Thymus (tissue), 11 donors: ENCODE results near the gene MYOG. TPM values are rescaled to one million over a fixed set of nuclear protein-coding genes. Genes with fewer than 3 reads are reported as not detected.

Experiments used
- DNase-seq, 9 donors: peaks; one replicate each; pipeline ENCODE4 v3.0.0-alpha.2; 2013; ENCODE audit warnings: low spot score in 9 of 9, low read depth in 6 of 9, missing footprints in 1 of 9
- H3K27ac ChIP-seq, 2 donors: one replicate each; pipeline ENCODE4 v1.5.1; 2013; ENCODE audit warnings: control low read depth in 1 of 2, low read depth in 1 of 2, low read length in 1 of 2, mild to moderate bottlenecking in 1 of 2, moderate library complexity in 1 of 2
- H3K27me3 ChIP-seq, 2 donors: one replicate each; pipeline ENCODE4 v1.5.1; 2013; ENCODE audit warnings: low read length in 1 of 2; ENCODE audit not compliant: control insufficient read depth in 2 of 2, insufficient read depth in 1 of 2
- H3K36me3 ChIP-seq, 2 donors: one replicate each; pipeline ENCODE4 v1.5.1; 2013; ENCODE audit warnings: low read length in 1 of 2, mild to moderate bottlenecking in 1 of 2, moderate library complexity in 1 of 2; ENCODE audit not compliant: control insufficient read depth in 2 of 2, insufficient read depth in 2 of 2
- H3K4me1 ChIP-seq, 2 donors: one replicate each; pipeline ENCODE4 v1.5.1; 2013; ENCODE audit warnings: low read length in 2 of 2; ENCODE audit not compliant: control insufficient read depth in 2 of 2, insufficient read depth in 2 of 2
- H3K4me3 ChIP-seq, 2 donors: one replicate each; pipeline ENCODE4 v1.5.1; 2013; ENCODE audit warnings: low read length in 2 of 2, control low read depth in 1 of 2, mild to moderate bottlenecking in 1 of 2
- H3K9me3 ChIP-seq, 2 donors: one replicate each; pipeline ENCODE4 v1.5.1; 2013; ENCODE audit warnings: low read length in 1 of 2, mild to moderate bottlenecking in 1 of 2; ENCODE audit not compliant: control insufficient read depth in 2 of 2, insufficient read depth in 1 of 2
- WGBS: extraction: QIAGEN DNeasy Blood & Tissue Kit; methylation state at CpG from one replicate; pipeline ENCODE4 v1.1.7; 2013; 5-methylcytosine and 5-hydroxymethylcytosine counted together
- polyA plus RNA-seq: library from polyadenylated mRNA; stranded (reverse); fragments of 200-250 nt; gene quantifications from one replicate; pipeline ENCODE4 v1.2.3, GENCODE V29; 2013
- total RNA-seq: library from RNA; stranded (reverse); fragments of 120-200 nt; gene quantifications from one replicate; pipeline ENCODE4 v1.2.4, GENCODE V29; 2013
- donor health status: healthy.

Gene MYOG
- total and polyA plus RNA-seq, 2 donors = 4.7 to 7.8 TPM

- no peak for DNase-seq
- 85% methylated on average over 1 of the region's 1 CpG for WGBS
These were observed 8.1 kb upstream of the MYOG start for GRCh38 chr1:203093754-203094410.

DNA sequence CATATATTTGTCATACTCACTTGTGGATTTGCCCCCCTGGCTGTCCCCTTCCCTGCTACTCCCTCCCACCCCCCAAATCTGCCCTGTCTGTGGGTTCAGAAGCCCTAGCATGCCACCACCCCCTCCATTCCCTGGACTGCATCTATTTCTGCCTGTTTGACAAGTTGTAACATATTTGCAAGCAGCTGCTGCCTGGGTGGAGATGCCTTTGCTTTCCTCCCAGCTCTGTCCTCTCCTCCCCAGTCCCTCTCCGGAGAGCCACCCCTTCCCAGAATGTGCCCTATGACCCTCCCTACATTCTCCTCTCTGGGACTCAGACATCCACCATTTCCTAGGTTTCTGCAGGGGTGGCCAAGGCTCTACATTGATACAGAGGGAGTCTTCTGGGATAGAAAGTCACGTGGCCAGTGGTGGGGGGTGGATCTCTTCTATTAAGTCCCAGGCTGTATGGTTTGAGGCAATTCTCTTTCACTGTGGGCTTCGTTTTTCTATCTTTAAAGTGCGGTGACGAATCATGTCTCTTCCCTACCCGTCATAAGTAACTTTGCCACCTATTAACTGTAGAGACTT lies 6.0 kb upstream of the MYOG start:
- Histone ChIP-seq H3K4me1 (no peaks in the 10 kb centered on the region), H3K4me3 (no peak overlapping the region), H3K36me3 (no peaks in the 10 kb centered on the region), H3K9me3 (peaks cover 0 to 3% of the 10 kb centered on the region in 2 donors), H3K27ac (no peak overlapping the region), H3K27me3 (peaks cover 0 to 6% of the 10 kb centered on the region in 2 donors)
- DNase-seq = no peak
- 93% methylated on average over 6 of the region's 6 CpGs for WGBS

More at GRCh38 chr1:203093754-203094410, 8.1 kb upstream of the MYOG start:
- peaks cover 0 to 3% of the 10 kb centered on the region in 2 donors for H3K9me3 ChIP-seq
- H3K4me1 ChIP-seq = no peaks in the 10 kb centered on the region
- H3K4me3 ChIP-seq = no peak overlapping the region
- peaks cover 0 to 9% of the 10 kb centered on the region in 2 donors for H3K27me3 ChIP-seq
- H3K36me3 ChIP-seq = no peaks in the 10 kb centered on the region
- no peak overlapping the region for H3K27ac ChIP-seq

GRCh38 chr1:203091199-203091477 lies 5.3 kb upstream of the MYOG start:
- Histone ChIP-seq H3K27me3 (peaks cover 0 to 6% of the 10 kb centered on the region in 2 donors), H3K27ac (no peak overlapping the region)

GRCh38 chr1:203090421-203091198 lies 4.8 kb upstream of the MYOG start:
- DNase-seq = no peak
- no peaks in the 10 kb centered on the region for H3K4me1 ChIP-seq
- no peak overlapping the region for H3K27ac ChIP-seq
- WGBS = 88% methylated on average over 6 of the region's 6 CpGs
- peaks cover 0 to 3% of the 10 kb centered on the region in 2 donors for H3K9me3 ChIP-seq
- H3K4me3 ChIP-seq = no peak overlapping the region
- no peaks in the 10 kb centered on the region for H3K36me3 ChIP-seq
- peaks cover 0 to 6% of the 10 kb centered on the region in 2 donors for H3K27me3 ChIP-seq

More at GRCh38 chr1:203091199-203091477, 5.3 kb upstream of the MYOG start:
- DNase-seq = no peak
- Histone ChIP-seq H3K4me3 (no peak overlapping the region), H3K36me3 (no peaks in the 10 kb centered on the region), H3K9me3 (peaks cover 0 to 3% of the 10 kb centered on the region in 2 donors), H3K4me1 (no peaks in the 10 kb centered on the region)
- 98% methylated on average over 4 of the region's 4 CpGs for WGBS

DNA sequence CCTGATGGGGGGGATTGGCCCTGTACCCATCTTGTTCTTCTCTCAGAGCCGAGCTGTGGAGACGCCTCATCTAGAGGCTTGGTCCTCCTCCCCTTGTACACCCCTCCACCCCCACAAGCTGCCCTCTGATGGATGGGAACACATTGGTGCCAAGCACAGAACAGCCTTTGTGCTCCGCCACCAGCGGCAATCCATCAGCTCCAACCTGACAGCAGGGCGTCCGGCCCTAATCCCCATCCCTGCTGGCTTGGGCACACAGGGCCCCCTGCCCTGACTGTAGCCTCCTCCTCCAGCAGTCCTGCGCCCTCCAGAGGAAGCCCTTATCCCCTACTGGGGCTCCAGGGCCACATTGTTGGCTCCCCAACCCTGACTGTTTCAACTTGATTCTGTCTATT lies 3.8 kb upstream of the MYOG start:
- WGBS = 97% methylated on average over 7 of the region's 7 CpGs
- peaks cover 0 to 3% of the 10 kb centered on the region in 2 donors for H3K9me3 ChIP-seq
- H3K4me1 ChIP-seq = no peaks in the 10 kb centered on the region
- H3K36me3 ChIP-seq = no peaks in the 10 kb centered on the region
- no peak overlapping the region for H3K27ac ChIP-seq
- DNase-seq = no peak
- H3K27me3 ChIP-seq = peaks cover 0 to 6% of the 10 kb centered on the region in 2 donors
- H3K4me3 ChIP-seq = no peak overlapping the region

DNA sequence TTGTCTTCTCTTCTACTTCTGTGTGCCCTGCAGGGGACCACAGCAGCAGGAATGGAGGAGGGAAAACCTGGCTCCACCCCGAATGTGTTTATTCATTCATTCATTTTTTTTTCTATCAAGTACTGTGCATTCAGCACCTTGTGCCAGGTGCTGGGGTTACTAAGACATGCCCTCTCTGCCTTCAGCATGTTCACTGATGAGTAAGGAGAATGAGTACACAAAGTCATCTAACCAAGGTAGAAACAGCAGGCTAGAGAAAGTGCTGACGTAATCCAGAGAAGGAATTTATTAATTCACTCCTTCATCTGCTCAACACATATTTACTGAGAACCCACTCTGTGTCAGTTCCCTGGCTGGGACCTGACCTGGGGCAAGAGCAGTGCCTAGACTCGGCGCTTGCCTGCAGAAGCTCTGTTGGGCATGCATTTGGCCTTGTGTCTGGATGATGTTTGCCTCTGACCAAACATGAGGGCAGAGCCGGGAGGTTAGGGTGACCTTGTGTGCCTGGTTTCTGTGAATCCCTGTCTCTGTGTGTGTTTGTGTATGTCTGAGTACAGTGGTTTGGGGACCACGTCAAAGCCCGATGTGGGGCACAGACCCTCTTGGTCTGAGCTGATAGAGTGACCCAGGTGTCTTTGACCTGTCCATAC lies 3.3 kb upstream of the MYOG start:
- H3K27ac ChIP-seq = no peak overlapping the region
- peaks cover 0 to 6% of the 10 kb centered on the region in 2 donors for H3K27me3 ChIP-seq
- H3K9me3 ChIP-seq = no peaks in the 10 kb centered on the region
- H3K4me3 ChIP-seq = no peak overlapping the region
- WGBS = 97% methylated on average over 7 of the region's 7 CpGs
- no peaks in the 10 kb centered on the region for H3K4me1 ChIP-seq
- no peak for DNase-seq
- no peaks in the 10 kb centered on the region for H3K36me3 ChIP-seq

- Histone ChIP-seq H3K4me3 (no peak overlapping the region), H3K9me3 (no peaks in the 10 kb centered on the region), H3K27me3 (peaks cover 0 to 6% of the 10 kb centered on the region in 2 donors), H3K4me1 (no peaks in the 10 kb centered on the region), H3K36me3 (no peaks in the 10 kb centered on the region), H3K27ac (no peak overlapping the region)
- 95% methylated on average over 3 of the region's 3 CpGs for WGBS
- DNase-seq = no peak
These were observed 2.6 kb upstream of the MYOG start for GRCh38 chr1:203088441-203088840.

- Histone ChIP-seq H3K9me3 (no peaks in the 10 kb centered on the region), H3K27ac (no peak overlapping the region), H3K4me3 (no peak overlapping the region), H3K27me3 (peaks cover 0 to 9% of the 10 kb centered on the region in 2 donors), H3K4me1 (peaks cover 0 to 5% of the 10 kb centered on the region in 2 donors), H3K36me3 (no peaks in the 10 kb centered on the region)
- DNase-seq = no peak
- WGBS = 91% methylated on average over 11 of the region's 11 CpGs
These were observed 1.4 kb upstream of the MYOG start for GRCh38 chr1:203086992-203087763.
